HG03520 (cell line): Measurements from ENCODE around the gene RASGRF1.

Source experiments
- ATAC-seq: cut with Tn5 transposase; IDR thresholded peaks from one replicate; pipeline ENCODE4 v1.9.1; 2021; ENCODE audit warnings: mild to moderate bottlenecking, moderate library complexity; ENCODE audit not compliant: unreplicated experiment

The RASGRF1 gene

DNA sequence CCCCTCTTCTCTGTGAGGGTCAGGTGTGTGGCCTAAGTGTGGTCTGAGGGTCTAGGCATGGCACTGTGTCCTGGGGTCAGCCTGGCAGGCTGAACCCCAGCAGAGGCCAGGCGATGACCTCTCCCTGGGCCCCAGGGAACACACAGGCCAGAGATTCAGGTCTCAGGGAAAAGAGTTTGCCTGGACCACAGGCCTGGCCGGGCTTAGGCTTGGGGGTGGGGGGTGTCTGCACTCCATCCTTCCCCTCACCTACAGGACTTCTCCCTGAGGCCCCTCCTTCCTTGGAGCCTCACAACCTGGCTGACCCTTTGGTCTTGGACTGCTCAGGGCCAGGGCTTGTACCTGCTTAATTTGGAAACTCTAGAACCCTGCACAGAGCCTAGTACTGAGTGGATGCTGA lies 21.8 kb downstream of the RASGRF1 start:
- no peak for ATAC-seq

- no peak for ATAC-seq
Measured at GRCh38 chr15:79067969-79068368, 22.6 kb downstream of the RASGRF1 start.

DNA sequence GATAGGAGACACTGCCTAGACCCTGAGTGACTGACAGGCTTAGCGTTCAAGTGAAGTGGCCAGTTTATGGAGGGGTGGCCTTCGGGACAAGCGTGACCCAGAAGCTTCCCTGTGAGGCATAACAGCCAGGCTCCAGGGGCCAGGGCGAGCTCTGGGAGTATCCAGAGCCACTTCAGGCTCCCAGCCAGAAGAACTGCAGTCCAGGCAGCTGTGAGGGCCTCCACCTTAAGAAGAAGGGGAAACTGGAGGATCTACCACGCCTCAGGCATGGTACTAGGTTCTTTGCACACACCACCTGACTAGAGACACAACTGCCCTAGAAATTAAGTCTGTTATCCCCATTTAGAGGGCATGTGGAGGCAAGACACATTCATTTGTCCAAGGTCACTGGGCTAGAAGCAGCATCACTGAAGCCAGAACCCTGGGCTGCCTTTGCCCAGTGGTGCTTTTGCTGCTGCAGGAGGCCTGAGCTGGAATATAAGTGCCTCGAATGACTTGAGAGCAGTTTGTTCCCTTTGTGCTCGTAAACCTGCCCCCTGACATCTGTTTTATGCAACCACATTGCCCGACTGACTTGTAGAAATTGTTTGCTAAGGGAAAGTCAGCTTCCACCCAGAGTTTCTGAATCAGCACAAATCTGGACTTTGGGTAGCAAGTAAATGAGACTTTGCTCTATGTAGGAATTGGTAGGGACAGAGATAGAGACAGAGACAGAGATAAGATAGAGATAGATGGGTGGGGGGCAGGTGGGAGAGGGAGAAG lies 23.3 kb downstream of the RASGRF1 start:
- ATAC-seq: no peak

- ATAC-seq: no peak
Measured at GRCh38 chr15:79066391-79067071, 24.0 kb downstream of the RASGRF1 start.

GRCh38 chr15:79065706-79066376 lies 24.7 kb downstream of the RASGRF1 start:
- no peak for ATAC-seq

DNA sequence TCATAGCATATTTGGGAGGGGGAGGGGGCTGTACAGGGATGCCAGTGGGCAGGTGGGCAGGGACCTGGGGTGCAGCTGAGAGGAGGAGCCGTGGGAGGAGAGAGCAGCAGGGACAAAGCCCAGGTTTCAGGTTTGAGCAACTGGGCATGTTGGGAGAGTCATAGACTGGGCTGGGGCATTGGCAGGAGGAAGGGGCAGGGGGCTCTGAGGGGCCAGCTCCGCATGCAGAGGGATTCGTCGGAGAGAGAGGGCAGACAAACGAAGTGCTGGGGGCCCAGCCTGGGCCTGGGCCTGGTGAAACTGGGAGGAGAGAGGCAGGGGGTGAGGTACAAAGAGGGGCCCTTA lies 25.2 kb downstream of the RASGRF1 start:
- ATAC-seq: no peak

GRCh38 chr15:79064496-79064895 lies 26.1 kb downstream of the RASGRF1 start:
- ATAC-seq: no peak

GRCh38 chr15:79060175-79060574 lies 30.4 kb downstream of the RASGRF1 start:
- ATAC-seq: no peak

DNA sequence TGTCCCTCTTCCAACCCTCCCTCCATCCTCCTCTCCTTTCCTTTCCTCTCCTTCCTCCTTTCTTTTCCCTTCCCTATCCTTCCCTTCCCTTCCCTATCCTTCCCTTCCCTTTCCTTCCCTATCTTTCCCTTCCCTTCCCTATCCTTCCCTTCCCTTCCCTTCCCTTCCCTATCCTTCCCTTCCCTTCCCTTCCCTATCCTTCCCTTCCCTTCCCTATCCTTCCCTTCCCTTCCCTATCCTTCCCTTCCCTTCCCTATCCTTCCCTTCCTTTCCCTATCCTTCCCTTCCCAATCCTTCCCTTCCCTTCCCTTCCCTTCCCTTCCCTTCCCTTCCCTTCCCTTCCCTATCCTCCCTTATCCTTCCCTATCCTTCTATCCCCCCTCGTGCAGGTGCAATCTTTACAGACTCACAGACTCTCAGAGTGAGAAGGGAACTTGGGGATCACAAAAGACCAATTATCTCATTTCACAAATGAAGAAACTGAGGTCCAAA lies 31.5 kb downstream of the RASGRF1 start:
- no peak for ATAC-seq

GRCh38 chr15:79058260-79058850 lies 32.2 kb downstream of the RASGRF1 start:
- ATAC-seq: no peak

DNA sequence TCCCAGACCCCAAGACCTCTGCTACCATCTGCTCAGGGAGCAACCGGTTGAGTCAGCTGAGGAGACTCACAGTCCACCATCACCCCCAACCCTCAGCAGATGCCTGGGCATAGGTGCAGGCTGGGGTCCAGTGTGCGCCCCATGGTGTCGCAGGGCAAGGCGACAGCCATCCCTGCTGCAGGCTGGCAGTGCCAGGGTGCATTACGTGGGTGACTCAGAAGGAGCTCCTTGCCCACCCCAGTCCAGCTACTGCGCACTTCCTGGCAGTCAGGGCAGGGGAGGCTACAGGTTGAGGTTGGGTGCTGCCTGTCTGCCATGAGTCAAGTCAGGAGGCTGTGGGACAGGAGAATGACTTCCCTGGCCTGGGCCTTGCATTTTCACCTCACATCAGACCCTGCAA lies 33.5 kb downstream of the RASGRF1 start:
- ATAC-seq: no peak

GRCh38 chr15:79054350-79054749 lies 36.2 kb downstream of the RASGRF1 start:
- no peak for ATAC-seq

DNA sequence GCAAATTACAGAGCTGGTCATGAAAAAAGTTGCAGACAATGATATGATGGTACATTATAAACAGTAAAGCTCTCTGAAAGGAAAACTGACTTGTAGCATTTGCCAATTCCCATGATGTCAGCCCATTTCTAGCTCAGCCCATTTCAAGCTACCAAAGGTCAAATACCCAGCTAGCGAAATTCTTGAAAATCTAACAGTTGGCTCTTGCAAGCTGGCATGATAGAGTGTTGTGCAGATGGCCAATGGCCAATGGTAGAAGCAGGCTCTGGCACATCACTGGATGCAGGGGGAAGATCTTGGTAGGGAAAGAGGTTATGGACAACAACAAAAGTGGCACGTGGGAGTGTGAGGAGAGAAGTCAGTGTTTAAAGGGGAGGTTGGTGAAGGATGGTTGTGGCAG lies 36.7 kb downstream of the RASGRF1 start:
- ATAC-seq: no peak

DNA sequence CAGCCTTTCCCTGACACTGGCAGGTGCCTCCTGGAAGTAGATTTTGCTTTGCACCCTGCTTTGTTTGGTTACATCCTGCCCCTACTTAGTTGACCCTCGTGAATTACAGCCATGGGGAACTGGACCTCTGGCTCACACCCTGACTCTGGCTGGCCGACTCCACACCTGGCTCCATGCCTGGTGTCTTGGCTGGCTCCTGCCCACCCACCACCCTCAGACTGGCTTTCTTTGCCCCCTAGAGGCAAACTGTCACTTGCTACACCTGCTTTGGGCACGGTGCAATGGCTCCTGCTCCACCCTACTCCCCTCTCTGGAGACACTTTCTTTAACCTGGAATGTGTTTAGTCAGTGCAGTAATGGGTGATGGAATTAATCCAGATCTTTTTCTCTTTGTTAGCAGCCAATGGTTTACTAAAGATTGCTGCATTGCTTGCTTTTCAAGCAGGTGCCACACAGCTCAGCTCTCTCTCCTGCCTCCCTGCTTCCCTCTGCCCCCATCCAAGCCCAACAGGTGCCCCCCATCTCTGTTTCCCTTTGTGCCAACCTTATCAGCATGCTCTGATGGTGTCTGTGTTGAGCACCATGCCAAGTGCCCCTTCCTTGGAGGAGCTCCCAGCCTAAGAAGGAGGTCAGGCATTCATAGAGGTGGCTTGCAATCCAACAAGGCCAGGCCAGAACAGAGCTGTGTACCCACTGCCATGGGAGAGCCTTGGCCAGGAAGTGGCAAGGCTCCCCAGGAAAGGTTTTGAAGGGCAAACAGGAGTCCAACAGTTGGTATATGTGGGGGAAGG lies 38.4 kb downstream of the RASGRF1 start:
- no peak for ATAC-seq

DNA sequence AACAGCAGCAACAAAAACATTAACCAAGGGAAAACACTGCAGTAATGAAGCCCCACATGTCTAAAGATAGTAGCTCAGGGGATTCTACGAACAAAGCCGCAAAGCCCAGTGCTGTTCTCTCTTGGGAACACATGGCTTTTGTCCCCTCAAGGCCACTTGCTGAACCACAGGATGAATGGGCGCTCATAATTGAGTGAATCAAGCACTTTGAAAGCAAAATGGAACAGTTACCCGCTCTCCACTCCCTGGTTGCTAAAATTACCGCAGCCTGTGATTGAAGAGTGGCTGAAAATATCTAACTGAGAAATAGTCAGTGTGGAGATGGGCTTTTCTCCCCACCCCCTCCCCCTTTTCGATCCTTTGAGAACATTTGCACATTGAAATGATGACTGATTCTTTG lies 39.6 kb downstream of the RASGRF1 start:
- ATAC-seq: no peak

- no peak for ATAC-seq
Measured at GRCh38 chr15:79050341-79050740, 40.2 kb downstream of the RASGRF1 start.

DNA sequence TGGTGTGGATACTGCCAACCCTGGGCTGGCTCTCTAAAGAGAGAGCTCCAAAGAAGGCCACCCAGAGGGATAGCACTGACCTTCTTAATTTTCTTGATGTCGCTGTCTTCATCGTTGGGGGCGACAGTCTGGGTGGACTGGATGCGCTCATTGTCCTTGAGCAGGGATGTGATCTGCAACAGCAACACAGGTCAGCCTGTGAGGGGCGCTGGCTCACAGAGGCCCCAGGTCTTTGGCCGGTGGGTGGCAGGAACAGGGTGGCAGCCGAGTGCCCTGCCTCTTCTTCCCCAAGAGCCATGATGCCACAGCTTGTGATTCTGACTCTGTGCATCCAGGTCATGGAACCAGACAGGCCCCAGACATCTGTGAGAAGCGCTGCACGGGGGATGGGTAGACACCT lies 41.2 kb downstream of the RASGRF1 start:
- no peak for ATAC-seq

GRCh38 chr15:79047676-79048439 lies 42.7 kb downstream of the RASGRF1 start:
- no peak for ATAC-seq

DNA sequence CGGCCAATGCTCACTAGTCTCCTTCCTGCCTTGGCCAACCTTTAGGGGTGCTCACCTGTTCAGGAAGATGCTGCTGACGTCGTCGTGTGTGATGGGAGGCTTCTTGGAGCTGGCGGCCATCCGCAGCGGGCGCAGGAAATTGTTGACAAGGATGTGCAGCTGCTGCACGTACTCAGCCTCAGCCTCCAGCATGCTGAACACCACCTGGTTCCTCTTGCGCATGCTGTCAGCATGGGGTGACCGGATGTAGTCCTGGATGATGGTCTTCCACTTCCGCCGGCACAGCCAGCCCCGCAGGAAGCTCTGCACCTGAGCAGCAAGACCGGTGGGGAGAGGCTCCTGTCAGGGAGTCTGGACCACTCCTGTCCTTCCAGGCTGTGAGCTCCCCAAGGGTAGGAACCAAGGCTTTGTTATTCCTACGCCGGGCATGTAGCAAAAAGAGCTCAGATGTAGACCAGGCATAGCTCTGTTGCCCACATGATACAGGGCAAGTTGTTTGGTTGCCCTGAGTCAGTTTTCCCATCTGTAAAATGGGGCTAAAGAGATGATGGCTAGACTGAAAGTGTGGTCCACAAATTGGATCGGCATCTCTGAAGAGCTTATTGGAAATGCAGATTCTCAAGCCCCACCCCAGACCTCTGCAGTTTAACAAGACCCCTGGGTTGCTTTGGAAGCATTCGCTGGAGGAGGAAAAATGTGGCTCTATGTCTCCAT lies 43.7 kb downstream of the RASGRF1 start:
- no peak for ATAC-seq
